Thyroid gland (tissue), 4 donors: Measurements from ENCODE around the gene BCAS1. TPM values are rescaled to one million over a fixed set of nuclear protein-coding genes. Genes with fewer than 3 reads are reported as not detected.

ENCODE experiments used
- DNase-seq, 2 donors: peaks; one replicate each; pipeline ENCODE4 v3.0.0-alpha.2; 2019
- H3K27ac ChIP-seq, 3 donors: fragments of 200-600 bp; sonication (generic); 1 replicate in 2 of 3; 2 replicates in 1 of 3; pipeline ENCODE4 v1.5.1; 2016 to 2019; ENCODE audit warnings: mild to moderate bottlenecking in 1 of 3, moderate library complexity in 1 of 3
- H3K27me3 ChIP-seq: fragments of 200-600 bp; sonication (generic); one replicate; pipeline ENCODE4 v1.5.1; 2019
- H3K36me3 ChIP-seq, 2 donors: fragments of 200-600 bp; sonication (generic); one replicate each; pipeline ENCODE4 v1.5.1; 2016 to 2019
- H3K4me1 ChIP-seq, 2 donors: fragments of 200-600 bp; sonication (generic); one replicate each; pipeline ENCODE4 v1.5.1; 2017 to 2019
- H3K4me3 ChIP-seq, 3 donors: fragments of 200-600 bp; sonication (generic); replicated peaks in 1 of 3; 1 replicate in 2 of 3; 2 replicates in 1 of 3; pipeline ENCODE4 v1.5.1; 2016; ENCODE audit warnings: mild to moderate bottlenecking in 1 of 3
- H3K9me3 ChIP-seq: fragments of 200-600 bp; sonication (generic); one replicate; pipeline ENCODE4 v1.5.1; 2017
- CTCF ChIP-seq, 6 experiments: fragments of 200-600 bp in 3 of 6; fragments of 450-650 bp in 3 of 6; sonication (generic) in 3 of 6; IDR thresholded peaks; one replicate each; pipeline ENCODE4 v1.5.1; 2016 to 2019; ENCODE audit warnings: antibody characterized with exemption in 6 of 6, mild to moderate bottlenecking in 2 of 6, inconsistent platforms in 1 of 6, moderate library complexity in 1 of 6
- POLR2A ChIP-seq, 2 donors: fragments of 450-650 bp; IDR thresholded peaks; one replicate each; pipeline ENCODE4 v1.6.1; 2017; ENCODE audit warnings: antibody characterized with exemption in 2 of 2, mild to moderate bottlenecking in 2 of 2, moderate library complexity in 1 of 2
- WGBS, 2 donors: methylation state at CpG; one replicate each; pipeline ENCODE4 v1.1.5; 2017; 5-methylcytosine and 5-hydroxymethylcytosine counted together
- intact Hi-C: fragments of 100-400 bp; cut with DNase I; formaldehyde crosslinking; loops from one replicate; pipeline ENCODE4 v1.15.1; 2023
- total RNA-seq, 4 donors: library from RNA; depleted of rRNA; stranded (reverse); fragments of >200 nt; gene quantifications; one replicate each; pipeline ENCODE4 v1.2.3, GENCODE V29; 2016

The BCAS1 gene
- total RNA-seq, 4 donors from 2014 or later = 0.11 TPM; not detected in 3

- Histone ChIP-seq H3K9me3 (no peaks in the 10 kb centered on the region), H3K36me3 (no peaks in the 10 kb centered on the region), H3K4me3 (peak overlapping the region in 1 of 3 donors; percentile 3), H3K4me1 (peaks cover 34 to 41% of the 10 kb centered on the region in 2 donors), H3K27me3 (no peaks in the 10 kb centered on the region), H3K27ac (peak overlapping the region; percentile 87 to 96 (median 91))
- DNase-seq = no peak
- TF ChIP-seq POLR2A (IDR thresholded peaks at IDR 0.05) = no peak
- TF ChIP-seq CTCF (IDR thresholded peaks at IDR 0.05) = no peak
- WGBS, 2 donors = 69 to 70% methylated on average over 2 of the region's 2 CpGs
- intact Hi-C loops = loop anchor here (5.0 kb wide), 1 partner anchor 339 kb away; no protein-coding TSS in a partner anchor
These were observed 154.3 kb downstream of the BCAS1 start for GRCh38 chr20:53916173-53916512.

GRCh38 chr20:53915446-53916172 lies 154.8 kb downstream of the BCAS1 start:
- Histone ChIP-seq H3K4me3 (peak overlapping the region; percentile 3 to 38 (median 33)), H3K9me3 (no peaks in the 10 kb centered on the region), H3K27me3 (no peaks in the 10 kb centered on the region), H3K36me3 (no peaks in the 10 kb centered on the region), H3K4me1 (peaks cover 29 to 36% of the 10 kb centered on the region in 2 donors), H3K27ac (peak overlapping the region; percentile 87 to 96 (median 91))
- 0 to 1% methylated on average over 24 of the region's 24 CpGs for WGBS, 2 donors
- intact Hi-C loops = loop anchor here (5.0 kb wide), 1 partner anchor 338 kb away; no protein-coding TSS in a partner anchor
- peak; percentile 96 to 98 for DNase-seq
- TF ChIP-seq POLR2A (IDR thresholded peaks at IDR 0.05) = no peak
- peak; percentile 78 to 98 (median 88) for TF ChIP-seq CTCF (IDR thresholded peaks at IDR 0.05)

GRCh38 chr20:53914781-53915445 lies 155.5 kb downstream of the BCAS1 start:
- no peak for TF ChIP-seq CTCF (IDR thresholded peaks at IDR 0.05)
- TF ChIP-seq POLR2A (IDR thresholded peaks at IDR 0.05) = no peak
- WGBS, 2 donors = 39 to 43% methylated on average over 6 of the region's 6 CpGs

GRCh38 chr20:53914091-53914780 lies 156.2 kb downstream of the BCAS1 start:
- peak overlapping the region; percentile 87 to 96 (median 91) for H3K27ac ChIP-seq
- H3K9me3 ChIP-seq = no peaks in the 10 kb centered on the region
- H3K36me3 ChIP-seq = no peaks in the 10 kb centered on the region
- H3K4me1 ChIP-seq = peaks cover 29 to 35% of the 10 kb centered on the region in 2 donors
- H3K27me3 ChIP-seq = no peaks in the 10 kb centered on the region
- DNase-seq = no peak
- intact Hi-C loops = no loop called here
- TF ChIP-seq POLR2A (IDR thresholded peaks at IDR 0.05) = no peak
- no peak for TF ChIP-seq CTCF (IDR thresholded peaks at IDR 0.05)
- WGBS, 2 donors = 47 to 51% methylated on average over 9 of the region's 9 CpGs
- H3K4me3 ChIP-seq = no peak overlapping the region

More at GRCh38 chr20:53914781-53915445, 155.5 kb downstream of the BCAS1 start:
- no peaks in the 10 kb centered on the region for H3K27me3 ChIP-seq
- no peak for DNase-seq
- no peaks in the 10 kb centered on the region for H3K9me3 ChIP-seq
- H3K36me3 ChIP-seq = no peaks in the 10 kb centered on the region
- peaks cover 29 to 35% of the 10 kb centered on the region in 2 donors for H3K4me1 ChIP-seq
- intact Hi-C loops = loop anchor here (5.0 kb wide), 1 partner anchor 338 kb away; no protein-coding TSS in a partner anchor
- peak overlapping the region; percentile 87 to 96 (median 91) for H3K27ac ChIP-seq
- peak overlapping the region in 2 of 3 donors; percentile 33 to 38 for H3K4me3 ChIP-seq
